HG03565 (cell line): Measurements from ENCODE around the gene ATRNL1.
A peak's percentile ranks its signal among the peaks of the same experiment; 100 is the strongest.
"Not testable (repeated sequence)": the region's sequence is repeated elsewhere in the genome, so short reads cannot be mapped to it uniquely, and the experiment has no call there.

Source experiments
- ATAC-seq: cut with Tn5 transposase; IDR thresholded peaks from one replicate; pipeline ENCODE4 v1.9.1; 2021; ENCODE audit warnings: mild to moderate bottlenecking, moderate library complexity; ENCODE audit not compliant: unreplicated experiment

Gene ATRNL1

GRCh38 chr10:115084277-115084850 lies 8.8 kb upstream of the ATRNL1 start:
- ATAC-seq = no peak

DNA sequence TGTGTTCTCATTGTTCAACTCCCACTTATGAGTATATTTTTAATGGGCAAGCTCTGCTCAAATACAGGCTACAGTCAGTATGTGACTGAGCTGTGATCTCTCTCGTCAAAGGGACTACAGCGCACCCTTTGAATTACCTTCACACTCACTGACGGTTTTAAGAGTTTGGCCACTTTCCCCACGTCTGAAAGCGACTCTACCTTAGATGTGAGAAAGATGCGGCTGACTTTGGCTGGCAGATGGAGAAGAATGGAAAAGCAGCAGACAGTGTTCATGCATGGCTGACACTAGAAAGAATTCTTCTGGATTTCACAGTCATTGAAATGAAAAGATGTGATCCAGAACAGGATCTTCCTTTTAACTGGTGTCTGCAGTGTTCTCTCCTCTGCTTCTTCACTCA lies 2.0 kb upstream of the ATRNL1 start:
- ATAC-seq = no peak

DNA sequence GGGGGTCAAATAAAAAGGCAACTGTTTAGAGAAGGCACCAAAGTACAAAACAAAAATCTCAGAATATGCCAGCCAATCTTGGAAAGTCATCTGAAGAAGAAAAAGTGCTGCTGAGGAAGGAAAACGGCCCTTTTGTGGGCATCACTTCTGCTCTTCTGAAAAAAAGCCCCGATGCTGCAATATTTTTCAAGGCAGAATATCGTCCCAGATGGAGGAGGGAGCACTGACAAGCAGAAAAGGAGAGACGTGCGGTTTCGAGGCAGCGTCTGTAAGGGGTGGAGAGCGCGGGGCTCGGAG lies 959 bp upstream of the ATRNL1 start:
- no peak for ATAC-seq

DNA sequence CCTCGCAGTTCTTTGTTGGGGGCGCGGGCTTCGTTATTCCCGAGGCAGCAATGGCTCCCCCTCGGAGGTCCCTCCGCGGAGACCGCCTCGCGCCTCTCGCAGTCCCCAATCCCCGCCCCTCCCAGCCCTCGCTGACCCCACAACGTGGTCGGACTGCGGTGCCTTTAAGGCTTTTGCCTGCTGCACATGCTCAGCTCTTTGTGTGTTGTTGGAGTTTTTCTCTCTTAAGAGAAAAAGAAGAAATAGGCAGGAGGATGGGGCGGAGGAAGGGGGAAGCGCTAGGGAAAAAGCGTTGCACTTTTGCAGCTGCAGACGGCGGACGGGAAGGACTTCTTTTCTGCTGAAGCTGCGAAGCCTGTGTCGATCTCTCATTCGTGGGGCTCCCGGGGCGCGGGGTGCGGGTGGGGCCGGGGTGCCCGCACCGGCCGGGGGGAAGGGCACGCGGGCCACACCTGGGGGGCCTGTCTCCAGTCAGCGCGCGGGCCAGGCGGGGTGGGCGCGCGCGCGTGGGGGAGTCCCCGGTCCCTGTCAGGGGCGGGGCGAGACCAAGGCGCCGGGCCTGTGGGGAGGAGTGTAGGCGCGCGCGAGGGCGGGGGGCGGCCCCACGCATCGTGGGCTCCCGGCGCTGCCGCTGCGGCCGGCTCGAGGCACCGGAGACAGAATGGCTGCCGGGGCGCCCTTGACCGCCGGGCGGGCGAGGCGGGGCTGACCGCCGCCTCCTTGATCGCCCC lies 445 bp upstream of the ATRNL1 start:
- peak; percentile 66 for ATAC-seq

DNA sequence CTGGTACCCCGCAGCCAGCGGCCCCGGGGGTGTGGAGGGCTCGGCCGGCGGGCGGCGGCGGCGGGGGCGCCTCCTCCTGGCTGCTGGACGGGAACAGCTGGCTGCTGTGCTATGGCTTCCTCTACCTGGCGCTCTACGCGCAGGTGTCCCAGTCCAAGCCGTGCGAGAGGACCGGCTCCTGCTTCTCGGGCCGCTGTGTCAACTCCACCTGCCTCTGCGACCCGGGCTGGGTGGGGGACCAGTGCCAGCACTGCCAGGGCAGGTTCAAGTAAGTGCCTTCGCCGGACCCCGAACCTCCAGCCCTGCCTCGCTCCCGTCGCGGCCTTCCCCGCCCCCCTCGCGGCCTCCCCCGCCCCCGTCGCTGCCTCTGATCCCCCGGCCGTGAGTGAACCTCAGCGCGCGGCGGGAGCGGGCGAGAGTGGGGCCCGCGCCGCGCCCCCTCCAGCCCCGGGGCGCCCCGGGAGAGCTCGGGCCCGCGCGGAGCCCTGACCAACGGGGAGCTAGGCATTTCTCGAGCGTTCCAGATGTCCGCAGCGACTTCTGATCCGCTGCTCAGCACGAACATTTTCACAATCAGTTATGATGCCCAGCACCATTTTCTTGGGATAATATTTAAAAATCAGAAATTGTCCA lies 727 bp downstream of the ATRNL1 start:
- ATAC-seq = peak; percentile 32

- ATAC-seq = no peak
These were observed 1.4 kb downstream of the ATRNL1 start for GRCh38 chr10:115094416-115095140.

GRCh38 chr10:115095758-115096157 lies 2.6 kb downstream of the ATRNL1 start:
- ATAC-seq = no peak

GRCh38 chr10:115103700-115104099 lies 10.5 kb downstream of the ATRNL1 start:
- ATAC-seq = no peak

GRCh38 chr10:115105411-115105810 lies 12.2 kb downstream of the ATRNL1 start:
- not testable (repeated sequence) for ATAC-seq

GRCh38 chr10:115107830-115108229 lies 14.7 kb downstream of the ATRNL1 start:
- no peak for ATAC-seq

GRCh38 chr10:115117301-115117700 lies 24.1 kb downstream of the ATRNL1 start:
- no peak for ATAC-seq

GRCh38 chr10:115118346-115118745 lies 25.2 kb downstream of the ATRNL1 start:
- peak; percentile 88 for ATAC-seq

GRCh38 chr10:115125505-115125904 lies 32.3 kb downstream of the ATRNL1 start:
- no peak for ATAC-seq

DNA sequence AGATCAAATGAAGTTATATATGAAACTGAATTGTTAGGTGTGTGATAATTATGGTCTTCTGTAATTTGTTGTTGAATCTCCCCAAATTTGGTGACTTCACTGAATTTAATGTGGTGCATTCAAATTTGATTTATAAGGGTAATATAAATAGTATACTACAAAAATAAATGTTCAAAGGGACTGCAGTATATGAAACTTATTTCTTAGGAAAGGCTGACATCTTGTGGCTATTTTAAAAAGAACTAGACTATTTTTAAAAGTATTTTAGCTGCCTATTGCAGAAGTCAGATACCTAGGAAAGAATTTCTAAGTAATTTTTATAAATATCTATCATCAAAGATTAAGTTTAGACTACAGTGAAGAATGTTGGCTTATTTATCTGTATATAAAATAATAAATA lies 36.6 kb downstream of the ATRNL1 start:
- peak; percentile 57 for ATAC-seq

- no peak for ATAC-seq
These were observed 43.5 kb downstream of the ATRNL1 start for GRCh38 chr10:115136616-115137015.

- ATAC-seq = no peak
These were observed 48.1 kb downstream of the ATRNL1 start for GRCh38 chr10:115141254-115141653.

DNA sequence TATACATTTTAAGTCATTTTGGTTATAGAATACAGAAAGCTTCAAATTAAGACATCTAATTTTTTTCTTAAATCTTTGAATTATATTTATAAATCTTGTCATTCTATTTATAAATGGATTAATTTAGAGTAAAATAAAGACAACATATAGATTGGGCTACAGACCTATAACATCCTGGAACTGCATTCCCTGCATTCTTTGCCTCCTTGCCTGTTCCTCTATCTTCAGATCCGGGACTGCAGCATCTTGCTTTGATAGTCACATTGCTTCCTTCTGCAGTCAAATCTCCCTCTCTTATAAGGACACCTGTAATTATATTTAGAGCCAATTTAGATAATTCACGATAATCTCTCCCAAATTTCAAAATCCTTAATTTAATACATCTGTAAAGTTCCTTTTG lies 64.2 kb downstream of the ATRNL1 start:
- ATAC-seq = no peak

DNA sequence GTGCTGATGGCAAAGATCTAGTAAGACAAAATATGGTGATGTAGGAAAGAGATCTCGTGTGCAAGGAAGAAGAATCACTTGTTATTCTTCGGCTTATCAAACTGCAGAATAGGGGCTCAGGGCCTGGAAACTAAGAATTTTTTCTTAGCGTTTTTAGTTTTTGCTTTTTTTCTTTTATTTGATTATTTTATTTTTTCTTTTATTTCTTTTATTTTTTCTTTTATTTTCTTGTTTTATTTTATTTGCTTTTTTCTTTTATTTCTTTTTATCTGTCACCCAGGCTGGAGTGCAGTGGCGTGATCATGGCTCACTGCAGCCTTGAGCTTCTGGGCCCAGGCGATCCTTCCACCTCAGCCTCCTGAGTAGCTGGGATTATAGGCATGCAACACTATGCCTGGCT lies 70.0 kb downstream of the ATRNL1 start:
- no peak for ATAC-seq

DNA sequence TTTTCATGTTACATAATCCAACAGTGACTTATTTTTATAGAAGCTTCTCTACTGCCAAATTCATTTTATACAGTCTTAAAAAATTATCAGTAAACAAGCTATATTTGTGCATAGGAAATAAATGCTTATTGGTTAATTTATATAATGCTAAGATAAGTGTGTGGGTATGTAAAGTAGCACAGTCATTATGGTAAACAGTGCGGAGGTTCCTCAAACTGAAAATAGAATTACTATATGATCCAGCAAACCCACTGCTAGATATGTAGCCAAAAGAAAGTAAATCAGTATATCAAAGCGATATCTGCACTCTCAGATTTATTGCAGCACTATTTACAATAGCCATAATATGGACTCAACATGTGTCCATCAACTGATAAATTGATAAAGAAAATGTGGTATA lies 71.1 kb downstream of the ATRNL1 start:
- no peak for ATAC-seq

DNA sequence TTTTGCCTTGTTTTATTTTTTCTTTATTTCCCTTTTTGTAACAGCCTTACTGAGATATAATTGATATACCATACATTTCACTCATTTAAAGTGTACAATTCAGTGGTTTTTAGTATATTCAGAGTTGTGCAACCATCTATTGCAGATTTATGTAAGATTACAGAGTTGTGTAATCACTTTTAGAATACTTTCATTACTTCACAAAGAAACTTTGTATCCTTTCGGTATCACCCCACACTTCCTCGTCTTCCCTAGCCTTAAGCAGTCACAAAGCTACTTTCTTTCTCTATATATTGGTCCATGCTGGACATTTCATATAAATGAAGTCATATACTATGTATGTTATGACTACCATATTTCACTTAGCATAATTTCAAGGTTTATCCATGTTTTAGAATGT lies 74.6 kb downstream of the ATRNL1 start:
- no peak for ATAC-seq

DNA sequence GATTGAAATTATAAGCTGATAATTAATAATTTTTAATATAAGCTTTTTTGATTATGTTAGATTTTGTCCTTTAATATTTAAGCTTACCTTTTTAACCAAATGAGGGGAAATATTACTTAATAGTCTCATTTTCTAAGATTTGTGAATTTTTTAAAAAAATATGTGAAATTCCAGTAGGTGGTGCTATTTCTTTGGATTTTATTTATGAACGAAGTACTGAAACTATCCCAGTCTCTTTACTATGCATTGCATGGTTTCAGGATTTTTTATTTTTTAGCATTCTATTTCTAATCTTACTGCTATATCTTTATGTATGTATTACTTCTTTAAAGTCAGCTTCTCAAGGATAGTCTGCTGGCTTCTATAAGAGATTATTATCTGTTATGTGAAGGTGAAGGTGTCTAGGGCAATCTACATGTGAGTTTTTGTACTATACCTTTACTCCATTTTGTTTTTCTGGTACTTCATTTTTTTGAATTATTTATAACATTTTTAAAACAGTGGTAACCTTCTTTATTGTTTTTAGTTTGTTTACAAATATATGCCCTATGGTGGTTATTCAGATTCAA lies 78.3 kb downstream of the ATRNL1 start:
- ATAC-seq = no peak
